Endothelial cell of umbilical vein (primary cell): ENCODE data around the gene IGFBP2. TPM values are rescaled to one million over a fixed set of nuclear protein-coding genes. Genes with fewer than 3 reads are reported as not detected.

Experiments
- BruUV-seq: library from RNA; stranded (reverse); fragments of 400-500 nt; replicated peaks from 2 replicates; lab custom pipeline; 2021; lab: Mats Ljungman, UMichigan
- CTCF ChIA-PET: fragments of 300-600, 350-600 bp; sonication (Branson Sonifier 250); formaldehyde crosslinking; loops from one replicate; lab custom pipeline; 2021; ENCODE audit warnings: antibody characterized with exemption, inconsistent platforms; lab: Charles Lee
- POLR2A ChIA-PET: fragments of 300-600, 350-600 bp; sonication (Branson Sonifier 250); formaldehyde crosslinking; loops from one replicate; lab custom pipeline; 2021; ENCODE audit warnings: antibody characterized with exemption, inconsistent platforms; lab: Charles Lee
- DNase-seq: peaks from one replicate; pipeline ENCODE4 v3.0.0-alpha.2; 2011; ENCODE audit warnings: low read depth, low spot score
- FAIRE-seq: peaks from 2 replicates; lab custom pipeline; 2011; peaks lifted over from hg19 to GRCh38; lab: Jason Lieb, UNC
- H2AFZ ChIP-seq: 2 replicates; pipeline ENCODE4 v1.6.0; 2012; ENCODE audit warnings: low read depth, low read length, control low read depth, inconsistent platforms
- H3K27ac ChIP-seq: 2 replicates; pipeline ENCODE4 v1.5.1; 2011; ENCODE audit warnings: low read depth, mild to moderate bottlenecking, control low read depth, low read length, moderate library complexity; ENCODE audit not compliant: insufficient read depth
- H3K27me3 ChIP-seq, 2 experiments: 2 replicates each; pipeline versions ENCODE4 v1.6.0 to v1.6.1; 2011; ENCODE audit warnings: low read length in 2 of 2, mixed read lengths in 1 of 2; ENCODE audit not compliant: control insufficient read depth in 2 of 2, insufficient read depth in 2 of 2
- H3K36me3 ChIP-seq, 2 experiments: 2 replicates in 1 of 2; 3 replicates in 1 of 2; pipeline ENCODE4 v1.5.1; 2011; ENCODE audit warnings: low read length in 2 of 2, mild to moderate bottlenecking in 1 of 2, moderate library complexity in 1 of 2; ENCODE audit not compliant: control insufficient read depth in 2 of 2, insufficient read depth in 2 of 2; ENCODE audit errors: extremely low read depth in 1 of 2
- H3K4me1 ChIP-seq: 3 replicates; pipeline ENCODE4 v1.5.1; 2011; ENCODE audit warnings: mild to moderate bottlenecking, low read length; ENCODE audit not compliant: control insufficient read depth, insufficient read depth; ENCODE audit errors: extremely low read depth
- H3K4me2 ChIP-seq: 2 replicates; pipeline ENCODE4 v1.6.1; 2011; ENCODE audit warnings: low read length, control low read depth, mixed read lengths; ENCODE audit not compliant: insufficient read depth
- H3K4me3 ChIP-seq, 3 experiments: fragments of 200-600 bp in 1 of 3; sonication (generic), shearing (Covaris generic) in 1 of 3; replicated peaks in 1 of 3; 2 replicates each; pipeline ENCODE4 v1.5.1; 2011 to 2016; ENCODE audit warnings: control low read depth in 3 of 3, low read length in 3 of 3, mild to moderate bottlenecking in 2 of 3, inconsistent platforms in 1 of 3, low read depth in 1 of 3, moderate library complexity in 1 of 3; ENCODE audit not compliant: insufficient read depth in 1 of 3
- H3K79me2 ChIP-seq: 2 replicates; pipeline ENCODE4 v1.6.0; 2012; ENCODE audit warnings: low read length, inconsistent platforms; ENCODE audit not compliant: control insufficient read depth, insufficient read depth
- H3K9ac ChIP-seq: replicated peaks from 2 replicates; pipeline ENCODE3; 2011; ENCODE audit warnings: low read length, control low read depth; ENCODE audit not compliant: insufficient read depth; ENCODE audit errors: extremely low read depth
- H3K9me1 ChIP-seq: replicated peaks from 3 replicates; pipeline ENCODE4 v1.6.0; 2011; ENCODE audit warnings: mild to moderate bottlenecking, low read length; ENCODE audit not compliant: control insufficient read depth, insufficient read depth; ENCODE audit errors: extremely low read depth
- H3K9me3 ChIP-seq: replicated peaks from 2 replicates; pipeline ENCODE4 v1.5.1; 2012; ENCODE audit warnings: low read length, inconsistent platforms; ENCODE audit not compliant: control insufficient read depth, insufficient read depth
- H4K20me1 ChIP-seq: replicated peaks from 2 replicates; pipeline ENCODE3; 2011; ENCODE audit warnings: mild to moderate bottlenecking, low read length; ENCODE audit not compliant: control insufficient read depth, insufficient read depth; ENCODE audit errors: extremely low read depth
- CTCF ChIP-seq, 2 donors: IDR thresholded peaks; 1 replicate in 1 of 2; 2 replicates in 1 of 2; pipeline ENCODE4 v1.5.1; 2011; ENCODE audit warnings: low read length in 2 of 2, mild to moderate bottlenecking in 2 of 2, moderate library complexity in 2 of 2, control low read depth in 1 of 2, inconsistent platforms in 1 of 2, low read depth in 1 of 2; ENCODE audit not compliant: insufficient read depth in 1 of 2; ENCODE audit errors: extremely low read depth in 1 of 2
- EZH2 ChIP-seq: IDR thresholded peaks from 2 replicates; pipeline ENCODE4 v1.6.1; 2012; ENCODE audit warnings: borderline replicate concordance, low read depth, mild to moderate bottlenecking, moderate library complexity, low read length, inconsistent platforms; ENCODE audit not compliant: severe bottlenecking
- FOS ChIP-seq: IDR thresholded peaks from 2 replicates; pipeline ENCODE4 v1.6.1; 2011; ENCODE audit warnings: mild to moderate bottlenecking, low read length, moderate library complexity, borderline replicate concordance; ENCODE audit not compliant: insufficient read depth
- GATA2 ChIP-seq: IDR thresholded peaks from 2 replicates; pipeline ENCODE4 v1.7.0; 2011; ENCODE audit warnings: low read depth, mild to moderate bottlenecking, moderate library complexity, mixed read lengths, low read length; ENCODE audit not compliant: insufficient read length, insufficient read depth
- JUN ChIP-seq: IDR thresholded peaks from 2 replicates; pipeline ENCODE4 v1.6.1; 2011; ENCODE audit warnings: borderline replicate concordance, low read depth; ENCODE audit not compliant: insufficient read length, insufficient read depth
- MAX ChIP-seq: IDR thresholded peaks from 2 replicates; pipeline ENCODE4 v1.6.1; 2011; ENCODE audit not compliant: insufficient read depth, insufficient read length
- MYC ChIP-seq: IDR thresholded peaks from one replicate; pipeline ENCODE4 v1.6.1; 2011; ENCODE audit warnings: mild to moderate bottlenecking, low read depth, low read length
- POLR2A ChIP-seq: IDR thresholded peaks from 2 replicates; pipeline ENCODE4 v1.6.1; 2012; ENCODE audit warnings: low read depth, mild to moderate bottlenecking, control low read depth, low read length
- POLR2AphosphoS5 ChIP-seq: IDR thresholded peaks from 2 replicates; pipeline ENCODE4 v1.6.1; 2012; ENCODE audit warnings: low read depth, mild to moderate bottlenecking, control low read depth, low read length, moderate library complexity; ENCODE audit not compliant: insufficient read depth
- dilution Hi-C: fragments of 300-500 bp; cut with MboI; formaldehyde crosslinking; loops from one replicate; pipeline ENCODE4 v1.15.0; 2019; ENCODE audit warnings: low sequenced_read_pairs; ENCODE audit not compliant: extremely low pct_ligation_motif_present
- intact Hi-C: fragments of 100-400 bp; cut with micrococcal nuclease; formaldehyde crosslinking; loops from one replicate; pipeline ENCODE4 v1.10.0; 2022
- polyA plus RNA-seq, 4 experiments: library from polyadenylated mRNA; depleted of rRNA in 3 of 4; stranded (reverse) in 3 of 4; unstranded in 1 of 4; fragments of >200 nt; gene quantifications; 2 replicates each; pipeline versions ENCODE4 v1.2.1 to v1.2.3, GENCODE V29; 2011 to 2012; ENCODE audit warnings: missing spikeins in 1 of 4
- total RNA-seq: library from RNA; stranded (reverse); gene quantifications from 2 replicates; pipeline ENCODE4 v1.2.3, GENCODE V29; 2021

The IGFBP2 gene
- total and polyA plus RNA-seq, 2 donors (not counting 3 experiments of a cell fraction or from before 2014, with no cell fraction given) = 212 to 261 TPM

- no peak overlapping the region for H3K4me3 ChIP-seq
- intact Hi-C loops (no loop called here), dilution Hi-C loops (loop anchor here (10.0 kb wide), 1 partner anchor 133 kb away; no protein-coding TSS in a partner anchor)
- H2AFZ ChIP-seq = no peak overlapping the region
- FAIRE-seq (no peak), DNase-seq (no peak)
- H3K4me1 ChIP-seq = peaks cover 9% of the 10 kb centered on the region
- no peak overlapping the region for H3K27ac ChIP-seq
- H3K79me2 ChIP-seq = peaks cover 3% of the 10 kb centered on the region
- no peak overlapping the region for H3K4me2 ChIP-seq
- ChIA-PET POLR2A (no interaction called here), CTCF (interaction anchor here (1.3 to 12.6 kb wide), 2 partner anchors 13 to 137 kb away, joined by 4 to 583 read pairs; no protein-coding TSS in a partner anchor)
- H4K20me1 ChIP-seq = no peaks in the 10 kb centered on the region
- no TSS peak for BruUV-seq
- no peak overlapping the region for H3K9ac ChIP-seq
- no peaks in the 10 kb centered on the region for H3K9me3 ChIP-seq
- H3K36me3 ChIP-seq = peaks cover 0 to 2% of the 10 kb centered on the region in 2 experiments
- H3K9me1 ChIP-seq = no peaks in the 10 kb centered on the region
- H3K27me3 ChIP-seq = no peaks in the 10 kb centered on the region
- no peak for TF ChIP-seq MYC
- TF ChIP-seq MAX = no peak
- no peak for TF ChIP-seq FOS
- TF ChIP-seq POLR2AphosphoS5 = no peak
- TF ChIP-seq CTCF (IDR thresholded peaks at IDR 0.05; ENCODE audit: extremely low read depth in 1 of 2, insufficient read depth in 1 of 2, low read depth in 1 of 2, low read length in 2 of 2) = no peak
- no peak for TF ChIP-seq JUN
- TF ChIP-seq POLR2A = no peak
- TF ChIP-seq EZH2 = no peak
- TF ChIP-seq GATA2 = no peak
These were observed 24.8 kb downstream of the IGFBP2 start for GRCh38 chr2:216657980-216658379.
